IPS-18a (cell line): ENCODE data around the gene PTPN3.

ENCODE experiments used
- H3K27ac ChIP-seq: one replicate; pipeline ENCODE4 v1.5.1; 2013; ENCODE audit warnings: low read length
- H3K27me3 ChIP-seq: one replicate; pipeline ENCODE4 v1.6.1; 2013; ENCODE audit warnings: mild to moderate bottlenecking, low read length; ENCODE audit not compliant: control insufficient read depth, insufficient read depth
- H3K36me3 ChIP-seq: one replicate; pipeline ENCODE4 v1.6.1; 2013; ENCODE audit warnings: low read depth, low read length; ENCODE audit not compliant: control insufficient read depth
- H3K4me1 ChIP-seq: one replicate; pipeline ENCODE4 v1.6.1; 2013; ENCODE audit warnings: low read depth, low read length; ENCODE audit not compliant: control insufficient read depth
- H3K4me3 ChIP-seq: one replicate; pipeline ENCODE4 v1.5.1; 2013; ENCODE audit warnings: low read length
- H3K9ac ChIP-seq: one replicate; pipeline ENCODE4 v1.6.1; 2013; ENCODE audit warnings: mild to moderate bottlenecking, low read length, moderate library complexity
- H3K9me3 ChIP-seq: one replicate; pipeline ENCODE4 v1.6.1; 2013; ENCODE audit warnings: low read depth, low read length; ENCODE audit not compliant: control insufficient read depth

Gene PTPN3

DNA sequence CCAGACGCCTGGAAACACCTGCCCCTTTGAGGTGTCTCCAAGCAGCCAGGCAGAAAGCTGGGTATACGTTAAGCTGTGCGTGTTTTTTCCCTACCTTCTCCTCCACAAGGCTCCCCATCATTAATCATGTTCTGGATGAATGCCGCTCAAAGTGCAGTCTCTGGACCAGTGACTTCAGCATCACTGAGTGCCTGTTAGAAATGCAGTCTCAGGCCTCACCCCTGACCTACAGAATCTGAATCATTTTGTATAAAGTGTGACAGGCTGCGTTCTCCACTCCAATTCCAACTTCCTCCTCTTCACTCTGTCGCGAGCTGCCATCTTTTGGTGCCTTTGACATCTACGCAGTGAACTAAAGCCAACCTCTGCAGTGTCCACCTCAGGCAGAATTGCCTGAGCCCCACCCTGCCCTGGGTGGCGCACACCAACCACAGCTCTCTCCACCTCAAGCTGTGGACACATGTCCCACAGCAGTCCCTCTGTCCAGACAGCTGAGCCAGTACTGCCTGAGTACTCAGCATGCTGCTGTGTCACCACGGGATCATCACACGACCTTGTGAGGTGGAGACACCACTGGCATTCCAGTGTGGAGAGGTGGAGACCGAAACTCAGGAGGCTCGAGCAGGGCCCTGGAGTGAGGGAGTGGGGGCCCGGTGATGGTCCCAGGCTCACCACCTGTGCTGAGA lies 14.2 kb downstream of the PTPN3 start:
- H3K36me3 ChIP-seq, result no peaks in the 10 kb centered on the region
- H3K27ac ChIP-seq, result no peak overlapping the region
- H3K4me3 ChIP-seq, result no peak overlapping the region
- no peaks in the 10 kb centered on the region for H3K27me3 ChIP-seq
- H3K4me1 ChIP-seq, result no peaks in the 10 kb centered on the region
- no peaks in the 10 kb centered on the region for H3K9me3 ChIP-seq
- H3K9ac ChIP-seq, result no peak overlapping the region

GRCh38 chr9:109482391-109482916 lies 15.7 kb downstream of the PTPN3 start:
- Histone ChIP-seq H3K4me3 (no peak overlapping the region), H3K36me3 (no peaks in the 10 kb centered on the region), H3K9ac (no peak overlapping the region), H3K4me1 (no peaks in the 10 kb centered on the region), H3K27ac (no peak overlapping the region), H3K27me3 (no peaks in the 10 kb centered on the region), H3K9me3 (no peaks in the 10 kb centered on the region)

DNA sequence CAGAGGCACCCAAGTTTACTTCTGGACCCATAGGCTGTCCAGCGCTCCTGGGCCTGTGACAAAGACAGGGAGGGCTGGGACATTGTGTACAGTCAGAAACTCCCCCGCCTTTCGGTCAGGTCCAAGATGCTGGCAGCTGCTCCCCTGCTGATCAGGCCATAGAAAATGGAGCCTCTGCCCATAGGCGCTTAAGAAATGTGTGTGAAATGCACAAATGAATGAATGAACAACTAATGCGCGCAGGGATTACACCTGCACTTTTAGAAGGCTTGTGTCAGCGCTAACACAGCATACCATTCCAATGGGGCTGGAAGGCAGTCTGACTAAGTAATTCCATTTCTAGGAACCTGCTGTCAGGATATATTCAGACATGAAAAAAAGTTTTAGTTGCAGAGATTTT lies 16.3 kb downstream of the PTPN3 start:
- H3K27me3 ChIP-seq, result no peaks in the 10 kb centered on the region
- no peak overlapping the region for H3K4me3 ChIP-seq
- no peak overlapping the region for H3K27ac ChIP-seq
- no peak overlapping the region for H3K9ac ChIP-seq
- H3K4me1 ChIP-seq, result no peaks in the 10 kb centered on the region
- no peaks in the 10 kb centered on the region for H3K36me3 ChIP-seq
- H3K9me3 ChIP-seq, result no peaks in the 10 kb centered on the region

GRCh38 chr9:109479822-109480221 lies 18.3 kb downstream of the PTPN3 start:
- no peaks in the 10 kb centered on the region for H3K36me3 ChIP-seq
- no peak overlapping the region for H3K4me3 ChIP-seq
- H3K27me3 ChIP-seq, result no peaks in the 10 kb centered on the region
- no peak overlapping the region for H3K27ac ChIP-seq
- no peaks in the 10 kb centered on the region for H3K9me3 ChIP-seq
- no peak overlapping the region for H3K9ac ChIP-seq
- H3K4me1 ChIP-seq, result no peaks in the 10 kb centered on the region

DNA sequence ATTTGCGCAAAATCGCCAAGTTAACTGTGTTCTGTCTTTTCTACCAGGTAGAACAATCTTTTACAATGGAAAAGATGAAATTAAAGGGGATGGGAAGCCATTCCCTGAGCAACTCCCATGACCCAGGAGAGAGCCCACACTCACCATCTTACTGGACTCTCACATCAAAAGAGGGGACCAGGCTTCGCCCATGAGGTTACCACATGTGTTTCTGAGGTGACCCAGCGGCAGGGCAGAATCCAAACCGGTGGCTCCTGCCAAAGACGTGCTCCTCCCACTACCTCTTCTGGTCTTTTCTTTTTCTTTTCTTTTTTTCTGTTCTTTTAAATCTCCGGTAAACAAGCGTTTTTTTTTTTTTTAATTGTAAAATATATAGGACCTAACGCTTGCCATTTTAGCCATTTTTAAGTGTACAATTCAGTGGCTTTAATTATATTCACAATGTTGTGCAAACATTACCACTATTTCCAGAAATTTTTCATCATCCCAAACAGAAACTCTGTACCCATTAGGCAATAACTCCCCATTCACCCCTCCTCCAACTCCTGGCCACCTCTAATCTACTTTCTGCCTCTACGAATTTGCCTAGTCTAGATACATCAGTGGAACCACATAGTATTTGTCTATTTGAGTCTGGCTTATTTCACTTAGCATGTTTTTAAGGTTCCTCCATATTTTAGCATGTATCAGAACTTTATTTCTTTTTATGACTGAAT lies 19.3 kb downstream of the PTPN3 start:
- no peaks in the 10 kb centered on the region for H3K4me1 ChIP-seq
- H3K9ac ChIP-seq, result no peak overlapping the region
- H3K4me3 ChIP-seq, result no peak overlapping the region
- no peaks in the 10 kb centered on the region for H3K36me3 ChIP-seq
- no peaks in the 10 kb centered on the region for H3K27me3 ChIP-seq
- H3K27ac ChIP-seq, result no peak overlapping the region
- H3K9me3 ChIP-seq, result no peaks in the 10 kb centered on the region

GRCh38 chr9:109478051-109478563 lies 20.0 kb downstream of the PTPN3 start:
- no peaks in the 10 kb centered on the region for H3K9me3 ChIP-seq
- H3K4me1 ChIP-seq, result no peaks in the 10 kb centered on the region
- no peak overlapping the region for H3K9ac ChIP-seq
- H3K36me3 ChIP-seq, result no peaks in the 10 kb centered on the region
- H3K4me3 ChIP-seq, result no peak overlapping the region
- no peak overlapping the region for H3K27ac ChIP-seq
- H3K27me3 ChIP-seq, result no peaks in the 10 kb centered on the region

DNA sequence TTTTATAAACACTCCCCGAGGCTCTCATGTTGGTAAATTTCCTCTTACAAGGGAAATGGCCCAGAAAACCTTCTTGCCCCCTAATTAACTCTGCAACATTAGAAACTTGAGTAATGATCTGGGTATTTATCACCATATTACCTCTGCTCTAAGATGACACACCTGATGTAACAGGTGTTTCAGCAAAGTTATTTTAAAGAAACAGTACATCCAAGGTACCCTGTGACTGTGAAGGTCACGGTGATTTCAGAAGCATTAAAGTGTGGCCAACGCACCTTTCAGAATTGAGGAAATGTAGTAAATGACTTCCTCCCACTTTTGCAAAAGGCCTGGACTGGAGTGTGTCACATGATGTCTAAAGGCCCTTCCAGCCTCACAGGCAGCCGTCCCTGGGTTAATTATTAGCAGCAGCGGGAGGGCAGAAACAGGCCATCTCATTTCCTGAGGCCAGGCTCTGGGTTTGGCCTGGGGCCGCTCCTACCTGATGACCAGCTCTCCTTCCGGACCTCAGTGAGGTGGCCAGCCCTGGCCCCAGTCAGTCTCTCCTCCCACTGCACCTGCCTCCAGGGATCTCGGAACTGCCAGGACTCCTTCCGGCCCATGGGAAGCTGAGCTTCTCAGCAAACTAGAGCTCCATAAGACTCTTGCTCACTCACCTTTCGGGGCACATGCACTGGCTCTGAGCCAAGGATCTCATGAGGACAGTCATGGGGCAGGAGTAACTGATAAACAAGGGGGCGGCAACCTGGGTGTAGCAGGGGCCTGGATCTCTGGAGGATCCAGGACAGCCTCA lies 20.7 kb downstream of the PTPN3 start:
- H3K4me1 ChIP-seq, result no peaks in the 10 kb centered on the region
- H3K9ac ChIP-seq, result no peak overlapping the region
- no peaks in the 10 kb centered on the region for H3K9me3 ChIP-seq
- H3K36me3 ChIP-seq, result no peaks in the 10 kb centered on the region
- no peak overlapping the region for H3K4me3 ChIP-seq
- no peaks in the 10 kb centered on the region for H3K27me3 ChIP-seq
- no peak overlapping the region for H3K27ac ChIP-seq

DNA sequence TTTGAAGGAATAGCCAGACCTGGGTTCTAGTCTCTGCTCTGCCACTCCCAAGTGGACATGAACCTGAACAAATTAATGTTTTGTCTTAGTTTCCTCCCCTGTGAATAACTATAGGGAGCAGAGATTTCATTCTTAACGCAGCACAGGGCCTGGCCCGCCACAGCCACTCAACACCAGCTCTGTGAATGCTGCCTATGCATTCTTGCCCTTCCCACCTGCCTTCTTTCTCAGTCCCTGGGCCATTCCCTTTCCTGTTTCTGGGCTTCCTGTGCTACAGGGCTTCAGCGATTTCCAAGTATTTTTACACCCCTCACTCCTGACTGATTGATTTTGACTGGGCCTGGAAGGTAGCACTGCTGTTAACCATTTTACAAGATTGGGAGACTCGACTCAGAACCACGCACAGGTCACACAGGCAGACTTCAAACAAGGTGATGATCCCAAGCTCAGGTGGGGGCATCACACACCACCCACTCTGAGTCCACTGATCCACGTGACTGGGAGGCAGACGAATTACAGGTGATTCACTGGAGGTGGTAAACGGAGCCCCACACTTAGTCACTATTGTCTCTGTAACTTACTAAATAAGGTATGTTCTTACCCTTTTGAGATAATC lies 21.4 kb downstream of the PTPN3 start:
- no peaks in the 10 kb centered on the region for H3K27me3 ChIP-seq
- no peak overlapping the region for H3K4me3 ChIP-seq
- no peaks in the 10 kb centered on the region for H3K9me3 ChIP-seq
- no peaks in the 10 kb centered on the region for H3K36me3 ChIP-seq
- no peaks in the 10 kb centered on the region for H3K4me1 ChIP-seq
- no peak overlapping the region for H3K27ac ChIP-seq
- H3K9ac ChIP-seq, result no peak overlapping the region

- Histone ChIP-seq H3K9ac (no peak overlapping the region), H3K4me1 (no peaks in the 10 kb centered on the region), H3K27ac (no peak overlapping the region), H3K4me3 (no peak overlapping the region), H3K27me3 (no peaks in the 10 kb centered on the region), H3K36me3 (no peaks in the 10 kb centered on the region), H3K9me3 (no peaks in the 10 kb centered on the region)
These were observed 22.6 kb downstream of the PTPN3 start for GRCh38 chr9:109475526-109475925.

- Histone ChIP-seq H3K36me3 (no peaks in the 10 kb centered on the region), H3K4me1 (no peaks in the 10 kb centered on the region), H3K9ac (no peak overlapping the region), H3K9me3 (no peaks in the 10 kb centered on the region), H3K27ac (no peak overlapping the region), H3K4me3 (no peak overlapping the region), H3K27me3 (no peaks in the 10 kb centered on the region)
These were observed 23.2 kb downstream of the PTPN3 start for GRCh38 chr9:109474944-109475343.

- Histone ChIP-seq H3K4me1 (no peaks in the 10 kb centered on the region), H3K9ac (no peak overlapping the region), H3K27me3 (no peaks in the 10 kb centered on the region), H3K9me3 (no peaks in the 10 kb centered on the region), H3K4me3 (no peak overlapping the region), H3K36me3 (no peaks in the 10 kb centered on the region), H3K27ac (no peak overlapping the region)
These were observed 23.9 kb downstream of the PTPN3 start for GRCh38 chr9:109474170-109474569.
